OCI-LY7 (cell line): ENCODE measurements around the gene KIAA0513.

Experiments used
- CTCF ChIP-seq: fragments of 200-600 bp; sonication (generic); conservative IDR thresholded peaks from 2 replicates; pipeline ENCODE4 v1.5.1; 2014; ENCODE audit warnings: mild to moderate bottlenecking, antibody characterized with exemption, low read length, moderate library complexity, mixed read lengths
- EZH2phosphoT487 ChIP-seq: fragments of 200-600 bp; sonication (generic); IDR thresholded peaks from 2 replicates; pipeline ENCODE4 v1.6.1; 2018; ENCODE audit warnings: low read depth, borderline replicate concordance, mild to moderate bottlenecking, mixed run types, antibody characterized with exemption, low read length, moderate library complexity, mixed read lengths

GRCh38 chr16:85072076-85072860, 44.7 kb downstream of the KIAA0513 start:
- TF ChIP-seq CTCF (no peak), EZH2phosphoT487 (no peak)
